Activated CD8-positive, alpha-beta memory T cell treated with anti-CD3 and anti-CD28 coated beads, Interleukin-2, amount 10 ng/mL, durations not matched to agents 7 days and 5 days (primary cell): ENCODE results near the gene ATOX1. TPM values are rescaled to one million over a fixed set of nuclear protein-coding genes. Genes with fewer than 3 reads are reported as not detected.
"Not testable (repeated sequence)": the region's sequence is repeated elsewhere in the genome, so short reads cannot be mapped to it uniquely, and the experiment has no call there.

Experiments used
- ATAC-seq: fragments of 150-1000 bp; cut with Tn5 transposase; one replicate; pipeline ENCODE4 v1.10.0; 2021; ENCODE audit warnings: moderate library complexity
- CTCF ChIA-PET: fragments of 350-600 bp; sonication (Branson Sonifier 250); formaldehyde crosslinking; loops from one replicate; lab custom pipeline; 2021; ENCODE audit warnings: antibody characterized with exemption; lab: Charles Lee
- DNase-seq: peaks from one replicate; pipeline ENCODE4 v3.0.0-alpha.2; 2020
- H3K27ac Mint-ChIP-seq: one replicate; pipeline ENCODE4 v1.8.0; 2021; ENCODE audit warnings: mild to moderate bottlenecking, mixed read lengths
- H3K27me3 Mint-ChIP-seq: one replicate; pipeline ENCODE4 v1.8.0; 2021; ENCODE audit warnings: mixed read lengths
- H3K36me3 Mint-ChIP-seq: one replicate; pipeline ENCODE4 v1.8.0; 2021; ENCODE audit warnings: mild to moderate bottlenecking, mixed read lengths
- H3K4me1 Mint-ChIP-seq: one replicate; pipeline ENCODE4 v1.8.0; 2021; ENCODE audit warnings: mixed read lengths
- H3K4me3 Mint-ChIP-seq: one replicate; pipeline ENCODE4 v1.8.0; 2021; ENCODE audit warnings: mild to moderate bottlenecking, moderate library complexity, mixed read lengths
- H3K9me3 Mint-ChIP-seq: one replicate; pipeline ENCODE4 v1.8.0; 2022; ENCODE audit warnings: low read depth, mixed read lengths
- total RNA-seq, 2 experiments: library from RNA; stranded (reverse); gene quantifications; one replicate each; pipeline ENCODE4 v1.2.3, GENCODE V29; 2021

Gene ATOX1
- total RNA-seq, 2 experiments from 2014 or later, result 72.6 to 78.1 TPM

DNA sequence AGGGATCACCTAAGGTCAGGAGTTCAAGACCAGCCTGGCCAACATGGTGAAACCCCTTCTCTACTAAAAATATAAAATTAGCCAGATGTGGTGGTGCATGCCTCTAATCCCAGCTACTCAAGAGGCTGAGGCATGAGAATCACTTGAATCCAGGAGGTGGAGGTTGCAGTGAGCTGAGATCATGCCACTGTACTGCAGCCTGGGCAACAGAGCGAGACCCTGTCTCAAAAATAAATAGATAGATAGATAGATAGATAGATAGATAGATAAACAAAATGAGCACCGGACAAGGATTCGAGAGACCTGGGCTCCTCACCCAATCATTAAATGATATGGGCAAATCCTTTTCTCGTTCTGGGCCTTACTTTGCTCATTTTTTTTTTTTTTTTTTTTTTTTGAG lies 60.4 kb downstream of the ATOX1 start:
- H3K4me1 Mint-ChIP-seq, H3K27me3 Mint-ChIP-seq, H3K36me3 Mint-ChIP-seq, H3K27ac Mint-ChIP-seq, CTCF ChIA-PET, DNase-seq, H3K4me3 Mint-ChIP-seq, ATAC-seq, H3K9me3 Mint-ChIP-seq: not testable (repeated sequence)

DNA sequence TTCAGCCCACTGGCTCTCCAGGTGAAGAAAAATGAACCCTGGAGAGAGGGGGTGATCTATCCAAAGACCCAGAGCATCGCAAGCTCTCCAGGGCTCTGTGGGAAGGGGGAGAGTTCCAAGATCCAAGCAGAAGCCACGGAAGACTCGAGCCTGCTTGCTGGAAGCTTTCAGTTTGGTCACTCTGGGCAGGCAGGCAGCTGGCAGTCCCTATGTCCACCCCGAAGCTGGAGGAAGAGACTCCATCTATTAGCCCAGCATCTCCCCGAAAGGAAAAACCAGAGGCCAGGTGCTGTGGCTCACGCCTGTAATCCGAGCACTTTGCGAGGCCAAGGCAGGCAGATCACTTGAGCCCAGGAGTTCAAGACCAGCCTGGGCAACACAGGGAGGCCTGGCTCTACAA lies 61.0 kb downstream of the ATOX1 start:
- no peaks in the 10 kb centered on the region for H3K36me3 Mint-ChIP-seq
- H3K4me1 Mint-ChIP-seq, result no peaks in the 10 kb centered on the region
- ATAC-seq (no peak), DNase-seq (no peak)
- H3K27ac Mint-ChIP-seq, result no peak overlapping the region
- peaks cover 6% of the 10 kb centered on the region for H3K27me3 Mint-ChIP-seq
- no peaks in the 10 kb centered on the region for H3K9me3 Mint-ChIP-seq
- CTCF ChIA-PET, result no interaction called here
- no peak overlapping the region for H3K4me3 Mint-ChIP-seq

DNA sequence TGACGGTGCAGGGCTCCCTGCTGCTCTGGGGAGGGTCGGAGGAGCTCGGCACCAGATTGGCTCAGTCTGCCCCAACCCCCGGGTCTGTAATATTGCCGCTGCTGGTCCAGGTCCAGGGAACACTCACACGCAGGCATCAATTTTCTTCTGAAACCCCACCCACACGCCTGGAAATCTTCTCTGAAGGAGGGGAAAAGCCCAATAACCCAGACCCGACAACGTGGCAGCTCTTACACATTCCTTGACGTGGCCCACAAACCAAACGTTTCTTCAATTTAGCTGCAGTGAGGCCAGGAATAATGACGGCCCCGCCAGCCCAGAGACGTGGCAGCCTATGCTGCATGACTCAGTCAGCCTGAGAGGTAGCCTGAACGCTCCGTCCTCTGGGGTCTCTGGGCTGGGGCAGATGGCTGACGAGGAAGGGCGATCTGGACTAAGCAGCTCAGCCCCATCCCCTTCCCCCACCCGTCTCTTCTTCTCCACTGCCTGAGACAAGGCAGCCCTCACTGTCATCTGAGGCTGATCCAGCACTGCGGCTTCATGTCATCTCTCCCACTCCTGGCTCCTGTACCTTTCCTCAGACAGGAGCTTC lies 61.9 kb downstream of the ATOX1 start:
- H3K4me1 Mint-ChIP-seq, result no peaks in the 10 kb centered on the region
- CTCF ChIA-PET, result no interaction called here

DNA sequence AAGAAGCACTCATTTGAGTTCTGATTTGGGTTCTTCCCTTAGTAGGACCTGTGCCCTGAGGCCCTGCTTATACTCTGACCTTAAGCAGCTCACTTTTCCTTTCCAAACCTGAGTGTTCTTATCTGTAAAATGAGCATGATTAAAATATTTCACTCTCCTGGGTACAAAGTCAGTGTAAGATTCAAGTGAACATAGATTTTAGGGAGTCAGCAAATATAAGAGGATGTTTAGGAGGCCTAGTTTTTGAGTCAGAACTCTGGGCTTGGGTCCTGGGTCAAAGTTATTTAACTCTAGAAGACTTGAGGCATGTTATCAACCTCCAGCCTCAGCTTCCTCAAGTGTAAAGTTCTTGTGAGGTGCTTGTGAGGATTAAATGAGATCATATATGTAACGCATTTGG lies 63.0 kb downstream of the ATOX1 start:
- no peak for ATAC-seq
- no peaks in the 10 kb centered on the region for H3K9me3 Mint-ChIP-seq
- H3K4me3 Mint-ChIP-seq, result no peak overlapping the region
- no peaks in the 10 kb centered on the region for H3K4me1 Mint-ChIP-seq
- H3K27me3 Mint-ChIP-seq, result peaks cover 6% of the 10 kb centered on the region
- H3K27ac Mint-ChIP-seq, result no peak overlapping the region
- CTCF ChIA-PET, result no interaction called here
- H3K36me3 Mint-ChIP-seq, result no peaks in the 10 kb centered on the region
- no peak for DNase-seq

More for the DNA sequence above, 61.9 kb downstream of the ATOX1 start:
- Mint-ChIP-seq H3K27me3 (peaks cover 6% of the 10 kb centered on the region), H3K4me3 (no peak overlapping the region), H3K9me3 (no peaks in the 10 kb centered on the region), H3K27ac (no peak overlapping the region), H3K36me3 (no peaks in the 10 kb centered on the region)
- no peak for DNase-seq
- no peak for ATAC-seq

DNA sequence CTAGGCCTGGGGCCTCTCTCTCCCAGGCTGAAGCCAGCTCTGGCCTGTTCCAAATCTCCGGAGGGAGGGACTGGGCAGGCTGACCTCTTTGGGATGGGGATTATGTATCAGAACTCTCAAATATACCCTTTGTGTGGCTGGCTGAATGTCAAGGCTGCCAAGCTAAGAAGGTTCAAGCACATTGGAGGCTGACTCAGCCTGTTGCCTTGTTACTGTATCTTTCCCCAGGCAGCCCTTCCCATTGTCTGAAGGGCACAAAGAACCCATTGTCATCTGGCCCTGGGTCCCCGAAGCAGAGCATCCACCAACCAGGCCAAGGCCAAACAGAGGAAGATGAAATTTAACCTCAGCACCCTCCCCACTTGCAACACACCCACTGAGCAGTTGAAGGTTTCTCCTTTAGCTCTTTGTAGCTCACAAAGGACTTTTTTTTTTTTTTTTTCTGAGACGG lies 64.4 kb downstream of the ATOX1 start:
- H3K36me3 Mint-ChIP-seq, result no peaks in the 10 kb centered on the region
- no peaks in the 10 kb centered on the region for H3K4me1 Mint-ChIP-seq
- no peak overlapping the region for H3K27ac Mint-ChIP-seq
- no peak for ATAC-seq
- no peak overlapping the region for H3K4me3 Mint-ChIP-seq
- no peaks in the 10 kb centered on the region for H3K9me3 Mint-ChIP-seq
- peaks cover 6% of the 10 kb centered on the region for H3K27me3 Mint-ChIP-seq
- CTCF ChIA-PET, result no interaction called here
- no peak for DNase-seq

Other genes starting within 250 kb of the ATOX1 start
- gene FAT2, start 167.3 kb downstream of the ATOX1 start, total RNA-seq, result not detected
- gene SPARC, start 71.7 kb downstream of the ATOX1 start, total RNA-seq, result under 1 TPM; 0.18 to 0.37 TPM
- 100 to 1,000 TPM; 192 to 279 TPM for gene G3BP1, start 13.3 kb upstream of the ATOX1 start, total RNA-seq
- gene GLRA1, start 166.2 kb upstream of the ATOX1 start, total RNA-seq, result not detected